ENCODE measurements around the gene FGFBP3.
"Not testable (repeated sequence)": the region's sequence is repeated elsewhere in the genome, so short reads cannot be mapped to it uniquely, and the experiment has no call there.

Gene FGFBP3

DNA sequence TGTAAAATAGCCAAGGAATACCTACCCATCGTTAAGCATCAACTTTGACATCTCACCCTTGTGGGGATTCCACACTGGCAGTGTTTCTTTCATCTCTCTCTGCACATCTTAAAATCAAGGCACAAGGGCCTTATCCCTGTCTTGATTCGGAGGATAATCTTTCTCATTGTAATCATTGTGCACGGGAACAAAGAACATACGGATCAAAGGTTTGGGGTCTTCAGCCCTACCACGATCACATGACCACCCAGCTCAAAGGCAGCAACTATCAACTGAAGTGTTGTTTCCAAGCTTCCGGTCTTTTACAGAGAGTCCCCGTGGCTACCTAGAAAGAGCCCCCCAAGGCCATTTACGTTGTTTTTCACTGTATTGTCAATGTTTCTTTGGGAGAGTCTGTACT is 11.9 kb downstream of the FGFBP3 start:
- DNase-seq = no peak

DNA sequence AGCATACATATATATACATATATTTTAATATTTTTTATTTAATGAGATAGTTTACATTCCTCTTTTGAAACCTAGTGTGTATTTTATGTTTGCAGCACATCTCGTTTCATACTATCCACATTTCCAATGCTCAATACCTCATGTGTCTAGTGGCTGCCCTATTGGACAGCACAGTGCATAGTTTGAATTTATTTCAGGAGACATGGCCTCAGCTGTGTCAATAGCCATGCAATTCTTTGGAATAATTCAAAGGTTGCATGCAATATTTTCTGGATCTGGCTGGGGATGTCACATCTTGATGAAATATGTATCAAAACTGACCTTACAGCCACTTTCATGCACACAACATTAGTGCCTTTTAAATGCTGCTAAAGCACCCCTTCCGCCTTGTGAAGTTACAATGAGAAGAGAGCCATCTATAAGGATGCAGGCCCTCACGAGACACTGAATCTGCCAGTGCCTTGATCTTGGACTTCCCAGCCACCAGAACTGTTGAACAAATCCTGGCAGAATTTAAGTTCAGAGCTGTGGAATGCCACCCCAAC is 13.0 kb downstream of the FGFBP3 start:
- no peak for DNase-seq

DNA sequence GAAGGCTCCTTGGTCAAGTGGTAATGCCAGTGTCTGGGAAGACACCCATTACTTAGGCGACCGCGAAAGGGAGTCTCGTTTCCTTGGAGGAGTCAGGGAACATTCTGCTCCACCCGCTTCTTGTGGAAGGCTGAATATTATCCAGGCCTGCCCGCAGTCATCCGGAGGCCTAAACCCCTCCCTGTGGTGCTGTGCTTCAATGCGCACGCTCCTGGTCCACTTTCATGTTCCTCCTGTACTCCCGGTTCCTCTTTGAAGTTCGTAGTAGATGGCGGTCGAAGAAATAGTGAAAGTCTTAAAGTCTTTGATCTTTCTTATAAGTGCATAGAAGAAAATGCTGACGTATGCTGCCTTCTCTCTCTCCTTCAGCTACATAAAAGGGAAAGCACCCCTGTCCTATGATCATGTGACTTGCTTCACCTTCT is 15.0 kb downstream of the FGFBP3 start:
- not testable (repeated sequence) for DNase-seq

DNA sequence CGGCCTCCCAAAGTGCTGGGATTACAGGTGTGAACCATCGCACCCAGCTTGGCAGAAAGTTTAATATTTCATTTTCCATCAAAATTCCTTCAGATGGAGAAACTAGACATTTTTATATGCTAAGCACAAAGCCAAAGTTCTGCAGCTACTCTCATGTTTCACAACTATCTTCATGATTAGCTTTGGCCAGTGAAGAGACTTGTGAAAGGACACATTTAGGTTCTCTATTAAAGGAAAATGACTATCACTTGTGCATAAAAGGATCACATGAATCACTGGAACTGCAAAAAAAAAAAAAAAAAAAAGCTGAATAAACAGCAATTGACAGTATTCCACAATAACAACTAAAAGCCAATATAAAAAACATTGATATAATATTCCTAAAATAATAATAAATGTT is 16.2 kb downstream of the FGFBP3 start:
- no peak for DNase-seq

DNA sequence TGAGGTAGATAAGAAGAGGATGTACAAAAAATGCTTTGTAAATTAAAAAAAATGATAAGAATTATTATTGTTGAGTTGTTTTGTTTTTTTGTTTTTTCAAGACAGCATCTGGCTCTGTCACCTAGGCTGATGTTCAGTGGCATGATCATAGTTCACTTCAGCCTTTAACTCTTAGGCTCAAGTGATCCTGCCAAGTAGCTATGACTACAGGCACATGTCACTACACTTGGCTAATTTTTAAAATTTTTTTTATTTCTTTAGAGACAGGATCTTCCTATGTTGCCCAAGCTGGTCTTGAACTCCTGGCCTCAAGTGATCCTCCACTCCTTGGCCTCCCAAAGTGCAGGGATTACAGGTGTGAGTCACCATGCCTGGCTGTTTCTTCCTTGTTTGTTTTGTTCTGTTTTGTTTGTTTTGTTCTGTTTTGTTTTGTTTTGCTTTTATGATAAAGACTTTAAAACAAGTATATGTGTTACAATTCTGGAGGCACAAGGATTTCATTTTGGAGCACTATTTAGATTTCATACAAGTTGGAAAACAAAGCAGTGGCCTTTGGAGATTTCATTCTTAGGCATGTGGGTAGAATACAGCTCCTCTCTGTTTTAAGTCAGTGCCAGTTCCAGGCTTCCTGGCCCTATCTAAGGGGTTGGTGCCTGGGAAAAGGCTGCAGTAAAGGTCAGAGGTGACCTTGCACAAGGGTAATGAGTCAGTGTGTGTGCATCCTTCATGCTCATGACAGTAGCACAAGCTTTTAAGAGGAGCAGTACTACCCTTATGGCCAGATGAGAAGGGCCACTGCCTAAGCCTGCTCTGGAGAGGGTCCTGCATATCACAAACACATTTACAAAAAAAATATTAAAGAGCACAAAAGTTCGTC is 17.9 kb downstream of the FGFBP3 start:
- DNase-seq = no peak

DNA sequence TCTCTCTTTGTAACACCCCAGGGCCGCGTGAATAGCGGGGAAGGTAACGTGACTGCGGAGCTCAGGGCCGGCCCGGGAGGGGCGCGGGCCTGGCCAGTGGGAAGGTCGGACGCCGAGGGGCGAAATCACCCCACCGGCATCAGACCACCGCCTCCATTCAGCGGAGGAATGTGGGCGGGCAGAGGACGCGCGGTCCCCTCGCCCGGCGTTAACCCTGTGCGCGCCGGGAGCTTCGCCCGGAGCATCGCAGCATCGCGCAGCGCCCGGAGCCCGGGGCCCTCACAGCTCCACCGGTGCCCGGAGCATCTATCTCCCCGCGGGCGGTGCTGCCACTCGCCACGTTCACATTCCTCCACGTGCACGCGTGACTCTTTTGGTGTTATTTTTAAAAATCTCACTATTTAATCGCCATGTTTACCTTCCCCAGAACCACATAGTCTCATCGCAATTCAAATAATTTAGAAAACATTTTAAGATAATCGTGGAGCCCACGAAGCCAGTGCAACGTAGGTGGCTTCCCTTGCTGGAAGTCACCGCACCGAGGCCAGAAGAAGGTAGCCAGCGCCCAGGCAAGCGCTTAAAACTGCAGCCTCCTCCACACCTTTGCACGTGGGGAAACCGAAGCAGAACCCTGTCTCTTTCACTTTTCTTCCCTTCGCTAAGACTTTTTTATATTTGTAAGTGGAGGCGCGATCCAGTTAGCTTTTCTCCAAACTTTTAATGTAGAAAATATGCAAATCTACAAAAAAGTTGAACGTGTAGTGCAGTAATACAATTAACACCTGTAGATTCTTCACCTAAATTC is 21.8 kb downstream of the FGFBP3 start:
- DNase-seq = no peak

DNA sequence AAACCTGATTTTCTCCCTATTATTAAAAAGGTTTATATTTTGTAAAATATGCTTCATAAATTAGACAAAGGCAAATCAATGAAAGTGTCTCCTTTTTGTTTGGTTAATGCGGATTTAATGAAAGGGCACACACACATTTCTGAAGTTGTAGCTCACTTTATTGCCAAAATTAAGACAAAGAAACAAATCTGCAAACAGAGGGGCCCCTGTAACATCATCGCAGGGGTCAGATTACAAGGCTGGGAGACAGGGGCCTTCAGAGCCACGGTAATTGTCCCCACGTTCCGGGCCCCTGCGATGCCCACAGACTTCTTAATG is 22.4 kb downstream of the FGFBP3 start:
- no peak for DNase-seq

DNA sequence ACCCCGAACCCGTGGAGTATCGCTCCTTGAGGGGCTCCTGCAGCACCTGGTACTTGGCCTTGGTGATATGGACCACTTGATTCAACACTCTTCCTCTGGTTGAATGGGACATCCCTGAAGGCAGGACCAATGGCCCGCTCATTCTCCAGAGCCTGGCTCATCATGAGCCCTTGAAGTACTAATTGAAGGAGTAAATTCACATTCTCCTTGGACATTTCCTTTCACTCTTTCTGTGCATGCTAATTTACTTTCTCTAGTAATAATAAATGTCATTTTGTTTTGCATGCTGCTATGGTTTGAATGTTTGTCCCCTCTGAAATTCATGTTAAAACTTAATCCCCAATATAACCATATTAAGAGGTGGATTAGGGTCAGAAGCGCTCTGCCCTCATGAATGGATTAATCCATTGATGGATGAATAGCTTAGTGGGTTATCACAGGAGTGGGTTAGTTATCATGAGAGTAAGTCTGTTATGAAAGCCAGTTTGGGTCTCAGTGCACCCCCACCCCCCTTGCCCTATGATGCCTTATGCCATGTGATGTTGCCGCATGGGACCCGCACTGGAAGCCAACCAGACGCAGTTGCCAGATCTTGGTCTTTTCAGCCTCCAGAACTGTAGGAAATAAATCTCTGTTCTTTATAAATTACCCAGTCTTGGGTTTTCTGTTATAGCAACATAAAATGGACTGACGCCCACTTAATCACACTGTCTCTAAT is 23.8 kb downstream of the FGFBP3 start:
- DNase-seq = no peak

DNA sequence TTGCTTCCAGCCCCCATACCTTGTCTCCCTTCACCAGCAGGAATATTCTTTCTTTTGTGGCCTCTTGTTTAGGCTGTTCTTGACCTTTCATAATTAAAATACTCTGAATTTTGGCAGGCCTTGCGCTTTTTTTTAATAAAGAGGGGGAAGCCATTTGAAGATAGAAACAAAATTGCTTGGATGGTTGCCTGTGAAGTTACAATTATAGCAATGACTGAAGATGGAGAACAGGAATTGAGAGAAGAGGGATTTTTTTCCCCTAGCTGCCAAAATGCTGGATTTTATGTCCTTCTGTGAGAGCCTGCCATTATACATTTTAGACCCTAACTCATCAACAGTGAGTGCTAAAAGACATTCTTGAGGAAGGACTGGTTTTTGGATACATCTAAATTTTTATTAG is 24.8 kb downstream of the FGFBP3 start:
- DNase-seq = no peak

DNA sequence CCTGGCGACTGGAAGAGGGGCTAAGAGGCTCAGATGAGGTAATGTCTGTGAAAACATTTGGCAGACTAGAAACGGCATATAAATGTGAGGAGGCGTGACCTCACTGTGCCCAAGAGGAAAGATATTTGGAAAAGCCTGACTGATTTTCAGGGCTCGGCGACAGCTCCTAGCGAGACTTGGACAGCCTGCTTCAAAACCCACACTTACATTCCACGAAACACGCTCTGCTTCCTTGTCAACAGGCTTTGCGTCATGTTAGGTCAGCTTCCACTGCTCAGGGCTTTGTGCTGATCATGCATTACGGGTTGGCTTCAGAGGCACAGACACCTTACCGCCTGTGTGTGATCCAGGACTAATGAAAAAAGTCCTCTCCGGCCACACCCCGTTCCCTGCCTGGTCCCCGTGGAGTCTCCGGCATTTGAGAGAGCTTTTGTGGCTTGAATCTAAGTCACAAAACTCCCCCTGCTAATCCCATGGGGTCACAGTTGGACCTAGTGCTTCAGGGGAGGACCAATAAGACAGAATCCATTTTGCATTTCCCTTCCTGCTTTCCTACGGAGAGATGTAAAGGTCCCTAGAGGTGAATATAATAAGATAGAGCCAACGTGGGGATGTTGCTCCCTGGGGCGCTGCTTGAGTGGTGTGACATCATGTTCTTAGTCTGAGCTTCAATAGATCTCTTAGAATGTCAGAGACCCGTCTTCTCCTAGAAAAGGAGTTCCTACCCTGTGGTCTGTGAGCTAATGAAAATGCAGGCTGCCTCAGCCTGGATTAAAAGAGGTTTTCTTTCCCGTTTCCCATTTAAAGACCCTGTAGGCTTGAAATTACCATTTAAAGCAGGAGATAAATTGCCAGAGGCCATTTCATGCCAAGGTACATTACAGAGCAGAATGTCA is 25.5 kb downstream of the FGFBP3 start:
- DNase-seq = no peak

DNA sequence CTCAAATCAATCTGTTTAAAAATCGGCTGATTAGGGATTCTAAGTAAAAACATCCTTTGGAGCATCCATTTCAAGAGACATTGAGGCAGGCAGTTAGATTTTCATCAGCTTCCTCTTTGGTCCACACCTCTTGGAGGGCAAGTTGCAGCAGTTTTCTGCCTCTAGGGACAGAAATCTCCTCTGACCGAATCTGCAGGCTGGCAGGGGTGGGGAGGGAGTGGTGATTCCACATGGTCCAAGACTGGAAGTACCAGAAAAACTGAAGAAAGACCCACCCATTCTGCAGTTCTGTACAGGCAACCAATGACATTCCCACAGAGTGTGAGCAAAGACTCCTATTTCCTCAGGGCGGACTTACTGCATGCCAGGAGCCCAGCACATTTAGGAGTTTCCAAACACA is 29.0 kb downstream of the FGFBP3 start:
- DNase-seq = no peak

DNA sequence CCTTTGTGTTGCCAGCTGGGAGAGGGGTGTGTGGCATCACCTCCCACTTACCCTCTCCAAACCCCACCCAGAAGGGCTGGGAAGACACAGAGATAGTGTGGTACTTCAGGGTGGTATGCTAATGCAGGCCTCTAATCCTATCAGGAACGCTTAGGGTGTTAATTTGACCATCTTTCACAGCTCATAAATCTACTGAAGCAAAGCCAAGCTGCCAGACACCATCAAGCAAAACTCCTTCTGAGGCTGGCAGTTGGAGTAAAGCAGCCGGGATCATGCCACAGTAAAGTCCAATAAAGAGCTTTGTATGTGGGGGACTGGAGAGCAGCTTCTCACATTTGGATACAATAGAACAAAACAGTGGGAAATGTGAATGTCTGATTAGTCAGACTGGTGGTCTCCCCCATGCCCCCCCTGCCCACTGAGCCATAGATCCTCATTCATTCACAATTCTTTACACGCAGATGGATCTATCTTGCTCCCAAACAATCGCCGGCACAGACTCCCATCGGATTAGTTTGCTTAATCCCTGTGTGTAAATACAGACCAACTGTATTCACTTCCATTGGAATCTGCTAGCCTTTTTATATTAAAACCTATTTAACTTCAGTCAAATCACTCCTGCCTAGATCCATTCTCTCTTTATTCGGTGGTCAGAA is 29.6 kb downstream of the FGFBP3 start:
- DNase-seq = no peak

DNA sequence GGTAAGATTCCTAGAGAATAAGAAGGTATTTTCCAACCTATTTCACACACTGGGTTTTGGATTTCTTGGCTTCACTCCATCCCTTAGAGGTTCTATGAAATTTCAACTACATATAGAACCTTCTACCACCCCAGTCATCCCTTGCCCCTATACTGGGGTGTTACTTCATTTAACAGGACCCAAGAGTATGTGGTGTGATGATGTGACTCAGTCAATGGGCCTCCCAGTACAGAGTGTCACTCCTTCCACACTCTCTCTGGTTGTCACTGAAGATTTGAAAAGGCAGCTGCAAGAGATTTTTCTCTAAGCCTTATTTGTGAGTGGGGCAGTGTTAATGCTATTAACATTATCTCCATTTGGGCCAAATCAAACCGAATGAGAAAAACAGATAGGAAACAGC is 33.5 kb downstream of the FGFBP3 start:
- DNase-seq = no peak

DNA sequence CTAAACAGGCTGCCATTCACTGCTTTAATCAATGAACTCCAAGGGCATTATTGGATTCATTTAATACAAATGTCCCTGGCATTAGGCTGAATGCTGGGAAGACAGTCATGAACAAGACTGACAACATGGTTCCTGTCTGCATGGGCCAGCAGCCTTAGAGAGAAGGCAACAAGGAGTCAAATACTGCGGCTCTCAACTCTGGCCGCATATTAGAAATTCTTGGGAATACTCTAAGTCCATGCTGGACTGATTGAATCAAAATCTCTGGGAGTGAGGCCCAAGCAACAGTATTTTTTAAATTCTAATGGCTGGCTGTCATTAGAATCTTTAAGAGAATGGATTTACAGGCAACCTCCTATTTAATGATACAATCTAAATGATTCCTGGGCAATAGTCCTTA is 34.1 kb downstream of the FGFBP3 start:
- no peak for DNase-seq

DNA sequence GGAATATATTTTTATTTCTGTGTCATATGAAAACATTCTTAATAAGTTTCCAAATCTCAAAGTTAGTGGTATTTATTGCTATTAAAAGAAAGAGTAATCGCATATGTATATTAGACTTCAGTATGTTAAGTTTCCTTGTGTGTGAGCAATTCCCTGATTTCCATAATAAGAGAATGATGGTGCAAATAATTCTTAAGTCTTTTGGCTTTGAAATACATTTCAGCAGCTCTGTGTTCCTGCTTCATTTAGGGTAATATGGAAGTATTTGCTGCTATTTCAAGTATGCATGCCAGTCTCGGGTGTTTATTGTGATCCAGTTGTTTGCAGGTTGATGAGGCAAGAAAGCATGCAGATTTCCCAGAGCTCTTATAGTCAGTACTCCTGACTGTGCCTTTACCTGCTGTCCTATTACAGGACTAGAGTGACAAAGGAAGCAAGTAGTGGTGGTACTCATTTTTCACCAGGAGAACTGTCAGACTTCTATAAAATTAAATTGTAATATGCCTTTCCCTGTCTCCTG is 43.7 kb downstream of the FGFBP3 start:
- DNase-seq = no peak

DNA sequence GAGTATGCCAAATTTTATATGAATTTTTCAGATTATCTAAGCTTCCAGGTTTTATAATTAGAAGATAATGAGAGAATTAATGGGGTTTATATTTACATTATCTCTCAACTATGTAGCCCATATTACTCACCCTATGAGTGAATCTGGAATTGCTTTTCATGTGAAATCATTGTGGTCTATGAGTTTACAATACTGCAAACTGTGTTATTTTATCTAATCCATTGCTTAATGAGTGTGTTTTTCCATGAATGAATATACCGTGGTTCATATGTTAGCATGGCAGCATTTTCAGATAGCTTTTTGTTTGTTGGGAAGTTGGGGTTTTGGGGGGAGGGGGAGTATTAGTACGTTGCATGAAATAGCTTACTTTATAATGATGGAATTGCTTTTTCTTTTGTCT is 44.5 kb downstream of the FGFBP3 start:
- DNase-seq = no peak

DNA sequence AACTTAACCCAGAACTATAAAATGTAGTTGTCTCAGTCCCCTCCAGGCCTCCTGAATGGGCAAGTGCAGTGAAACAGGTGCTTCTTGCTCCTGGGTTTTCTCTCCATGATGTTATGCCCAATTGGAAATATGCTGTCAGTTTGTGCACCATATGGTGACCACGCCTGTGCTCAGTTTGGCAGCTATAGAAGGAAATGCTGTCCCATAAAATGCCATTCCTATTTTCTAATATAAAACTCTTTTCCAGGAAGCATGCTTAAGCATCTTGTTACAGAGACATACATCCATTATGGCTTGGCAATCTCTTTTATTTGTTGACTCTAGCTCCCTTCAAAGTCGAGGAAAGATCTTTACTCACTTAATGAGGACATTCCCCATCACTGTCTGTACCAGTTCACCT is 45.2 kb downstream of the FGFBP3 start:
- DNase-seq = no peak

DNA sequence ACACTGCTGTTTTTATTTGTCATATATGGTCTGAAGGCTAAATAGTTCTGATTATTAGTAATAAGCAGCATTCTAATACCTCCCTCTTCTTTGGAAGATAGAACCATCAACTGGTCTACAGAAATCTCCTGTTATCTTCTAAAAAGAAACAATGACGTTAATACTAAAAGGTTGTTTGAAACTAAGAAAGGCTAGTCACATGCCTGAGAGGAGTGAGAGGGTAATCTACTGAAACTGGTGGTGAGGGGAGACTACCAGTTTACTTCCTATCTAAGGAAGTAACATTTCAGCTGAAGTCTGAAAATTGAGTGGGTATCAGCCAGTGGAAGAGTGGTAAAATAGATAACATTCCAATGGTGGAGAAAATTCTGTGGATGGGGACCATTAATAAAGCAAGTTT is 48.4 kb downstream of the FGFBP3 start:
- no peak for DNase-seq

DNA sequence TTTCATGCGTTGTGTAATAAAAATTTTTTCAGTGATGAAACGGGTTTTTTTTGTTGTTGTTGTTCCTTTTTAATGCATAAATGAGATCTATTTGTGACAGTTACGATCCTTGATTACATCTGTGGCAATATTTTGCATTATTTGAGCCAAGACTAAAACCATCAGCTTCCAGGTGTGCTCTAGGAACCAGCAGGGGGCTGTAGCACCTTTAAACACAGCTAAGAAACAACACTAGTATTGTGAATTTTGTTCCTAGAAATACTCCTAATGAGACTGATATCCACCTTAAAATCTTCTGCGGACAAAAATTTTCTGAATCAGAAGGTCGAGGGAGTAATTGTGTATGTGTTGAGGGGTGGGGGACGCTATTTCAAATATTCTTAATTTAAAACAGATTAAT is 52.6 kb downstream of the FGFBP3 start:
- DNase-seq = no peak
